Thyroid gland (tissue), 4 donors: ENCODE measurements around the gene MTHFR.

Source experiments
- CTCF ChIP-seq, 6 experiments: fragments of 200-600 bp in 3 of 6; fragments of 450-650 bp in 3 of 6; sonication (generic) in 3 of 6; IDR thresholded peaks; one replicate each; pipeline ENCODE4 v1.5.1; 2016 to 2019; ENCODE audit warnings: antibody characterized with exemption in 6 of 6, mild to moderate bottlenecking in 2 of 6, inconsistent platforms in 1 of 6, moderate library complexity in 1 of 6
- POLR2A ChIP-seq, 2 donors: fragments of 450-650 bp; IDR thresholded peaks; one replicate each; pipeline ENCODE4 v1.6.1; 2017; ENCODE audit warnings: antibody characterized with exemption in 2 of 2, mild to moderate bottlenecking in 2 of 2, moderate library complexity in 1 of 2

- TF ChIP-seq POLR2A (IDR thresholded peaks at IDR 0.05): peak in 1 of 2 donors; percentile 57
- peak in 2 of 6 experiments; percentile 14 to 15 for TF ChIP-seq CTCF (IDR thresholded peaks at IDR 0.05)
Measured at GRCh38 chr1:11735854-11736745, 69.7 kb downstream of the MTHFR start, which contains the start of gene AGTRAP.
